SK-N-SH treated with all-trans-retinoic acid at 6 μM for 48 hours (cell line): Measurements from ENCODE around the gene GBP1.

ENCODE experiments used
- ESRRG ChIP-seq: fragments of 250-450 bp; sonication (Bioruptor Pico); IDR thresholded peaks from 2 replicates; pipeline ENCODE4 v1.6.1; 2021; ENCODE audit warnings: mild to moderate bottlenecking
- TOX ChIP-seq: fragments of 250-450 bp; sonication (Bioruptor Pico); IDR thresholded peaks from 2 replicates; pipeline ENCODE4 v1.8.0; 2021; ENCODE audit warnings: mild to moderate bottlenecking, moderate library complexity, borderline replicate concordance
- ZFP30 ChIP-seq: fragments of 450-650 bp; formaldehyde crosslinking; IDR thresholded peaks from 2 replicates; pipeline ENCODE4 v1.5.0; 2022; ENCODE audit warnings: mild to moderate bottlenecking, moderate library complexity

- TF ChIP-seq ZFP30 (no peak), TOX (CRISPR knock-in tag) (no peak), ESRRG (CRISPR knock-in tag) (no peak)
These were observed 27.8 kb downstream of the GBP1 start for GRCh38 chr1:89037186-89037585.
